GM19099 (cell line): Measurements from ENCODE around the gene ELAC1.

Source experiments
- POLR2A ChIP-seq: IDR thresholded peaks from 3 replicates; pipeline ENCODE4 v1.6.1; 2011; ENCODE audit warnings: low read depth; ENCODE audit not compliant: insufficient read length; ENCODE audit errors: extremely low read depth

ELAC1 gene

GRCh38 chr18:51030537-51031258, 62.9 kb downstream of the ELAC1 start:
- no peak for TF ChIP-seq POLR2A

GRCh38 chr18:51032193-51032592, 64.4 kb downstream of the ELAC1 start:
- TF ChIP-seq POLR2A, result no peak

- TF ChIP-seq POLR2A, result no peak
Measured at GRCh38 chr18:51037230-51037629, 69.4 kb downstream of the ELAC1 start.
